H9 (cell line): Measurements from ENCODE around the gene CACNB2. TPM values are rescaled to one million over a fixed set of nuclear protein-coding genes. Genes with fewer than 3 reads are reported as not detected.

Source experiments
- DNase-seq: peaks from one replicate; pipeline ENCODE4 v3.0.0-alpha.2; 2017
- H2AFZ ChIP-seq: one replicate; pipeline ENCODE4 v1.6.1; 2013; ENCODE audit warnings: mild to moderate bottlenecking, low read length, control low read depth, moderate library complexity
- H2AK5ac ChIP-seq: 2 replicates; pipeline ENCODE4 v1.6.1; 2013; ENCODE audit warnings: low read length, control low read depth, mixed read lengths; ENCODE audit not compliant: insufficient read length
- H2BK120ac ChIP-seq: one replicate; pipeline ENCODE4 v1.6.1; 2013; ENCODE audit warnings: low read depth, mild to moderate bottlenecking, low read length, control low read depth, inconsistent platforms; ENCODE audit not compliant: poor library complexity, severe bottlenecking
- H2BK12ac ChIP-seq: 2 replicates; pipeline ENCODE4 v1.6.1; 2013; ENCODE audit warnings: low read length, control low read depth, mixed read lengths, low read depth; ENCODE audit not compliant: insufficient read length
- H2BK15ac ChIP-seq: 2 replicates; pipeline ENCODE4 v1.6.1; 2013; ENCODE audit warnings: low read depth, low read length, control low read depth
- H2BK20ac ChIP-seq: one replicate; pipeline ENCODE4 v1.6.1; 2013; ENCODE audit warnings: low read depth, mild to moderate bottlenecking, low read length, control low read depth, inconsistent platforms; ENCODE audit not compliant: poor library complexity, severe bottlenecking
- H2BK5ac ChIP-seq: 2 replicates; pipeline ENCODE4 v1.6.1; 2013; ENCODE audit warnings: low read length, control low read depth, mixed read lengths; ENCODE audit not compliant: insufficient read length
- H3K14ac ChIP-seq: 2 replicates; pipeline ENCODE4 v1.6.1; 2013; ENCODE audit warnings: low read length, control low read depth; ENCODE audit not compliant: insufficient read depth
- H3K18ac ChIP-seq: 2 replicates; pipeline ENCODE4 v1.6.1; 2013; ENCODE audit warnings: low read depth, mild to moderate bottlenecking, mixed read lengths, low read length, control low read depth; ENCODE audit not compliant: insufficient read length
- H3K23ac ChIP-seq: 2 replicates; pipeline ENCODE4 v1.6.1; 2013; ENCODE audit warnings: low read length, control low read depth, mixed read lengths, low read depth; ENCODE audit not compliant: insufficient read length
- H3K23me2 ChIP-seq: 2 replicates; pipeline ENCODE4 v1.6.1; 2013; ENCODE audit warnings: low read depth, mild to moderate bottlenecking, mixed read lengths, low read length, control low read depth; ENCODE audit not compliant: insufficient read length, poor library complexity, severe bottlenecking
- H3K27ac ChIP-seq: 2 replicates; pipeline ENCODE4 v1.5.1; 2013; ENCODE audit warnings: low read length, control low read depth, mixed read lengths, low read depth; ENCODE audit not compliant: insufficient read length
- H3K27me3 ChIP-seq: 2 replicates; pipeline ENCODE4 v1.6.1; 2013; ENCODE audit warnings: low read length, control low read depth, inconsistent platforms; ENCODE audit not compliant: insufficient read depth
- H3K4ac ChIP-seq: 2 replicates; pipeline ENCODE4 v1.6.1; 2013; ENCODE audit warnings: low read depth, mild to moderate bottlenecking, control low read depth, inconsistent platforms, low read length, moderate library complexity
- H3K4me1 ChIP-seq: 2 replicates; pipeline ENCODE4 v1.6.1; 2013; ENCODE audit warnings: low read length, control low read depth, inconsistent platforms; ENCODE audit not compliant: insufficient read depth
- H3K4me2 ChIP-seq: 2 replicates; pipeline ENCODE4 v1.6.1; 2013; ENCODE audit warnings: low read length, control low read depth, mixed read lengths; ENCODE audit not compliant: insufficient read length, insufficient read depth
- H3K56ac ChIP-seq: 2 replicates; pipeline ENCODE4 v1.6.1; 2013; ENCODE audit warnings: low read depth, mild to moderate bottlenecking, mixed read lengths, low read length, control low read depth; ENCODE audit not compliant: insufficient read length
- H3K79me1 ChIP-seq: 2 replicates; pipeline ENCODE4 v1.6.1; 2013; ENCODE audit warnings: low read depth, mild to moderate bottlenecking, moderate library complexity, low read length, control low read depth, inconsistent platforms; ENCODE audit not compliant: insufficient read depth, poor library complexity, severe bottlenecking
- H3K79me2 ChIP-seq: 2 replicates; pipeline ENCODE4 v1.6.1; 2013; ENCODE audit warnings: low read length, control low read depth, inconsistent platforms; ENCODE audit not compliant: insufficient read depth
- H3K9ac ChIP-seq: 2 replicates; pipeline ENCODE4 v1.6.1; 2013; ENCODE audit warnings: low read length, control low read depth, mixed read lengths; ENCODE audit not compliant: insufficient read length; ENCODE audit errors: extremely low read depth
- H3K9me3 ChIP-seq: one replicate; pipeline ENCODE4 v1.6.1; 2013; ENCODE audit warnings: low read depth, low read length, inconsistent platforms; ENCODE audit not compliant: control insufficient read depth
- H3T11ph ChIP-seq: one replicate; pipeline ENCODE4 v1.6.1; 2013; ENCODE audit warnings: mild to moderate bottlenecking, low read length, control low read depth, inconsistent platforms
- H4K20me1 ChIP-seq: one replicate; pipeline ENCODE4 v1.6.1; 2013; ENCODE audit not compliant: control insufficient read depth, insufficient read length, insufficient read depth
- H4K5ac ChIP-seq: 2 replicates; pipeline ENCODE4 v1.6.1; 2013; ENCODE audit warnings: low read depth, mild to moderate bottlenecking, mixed read lengths, low read length, control low read depth; ENCODE audit not compliant: insufficient read length
- H4K8ac ChIP-seq: replicated peaks from 2 replicates; pipeline ENCODE4 v1.6.1; 2013; ENCODE audit warnings: low read length, control low read depth, mixed read lengths, low read depth; ENCODE audit not compliant: insufficient read length
- H4K91ac ChIP-seq: 2 replicates; pipeline ENCODE4 v1.6.1; 2013; ENCODE audit warnings: low read depth, mild to moderate bottlenecking, moderate library complexity, mixed read lengths, low read length, control low read depth; ENCODE audit not compliant: insufficient read length
- H3K27ac Mint-ChIP-seq, 3 experiments: 2 replicates in 2 of 3; 3 replicates in 1 of 3; pipeline ENCODE4 v1.8.0; 2020 to 2021; ENCODE audit warnings: mixed read lengths in 3 of 3, mild to moderate bottlenecking in 1 of 3, moderate library complexity in 1 of 3
- H3K27me3 Mint-ChIP-seq: 2 replicates; pipeline ENCODE4 v1.8.0; 2021; ENCODE audit warnings: low read depth, mild to moderate bottlenecking, moderate library complexity, mixed read lengths
- H3K36me3 Mint-ChIP-seq, 3 experiments: 2 replicates in 2 of 3; 3 replicates in 1 of 3; pipeline ENCODE4 v1.8.0; 2020 to 2021; ENCODE audit warnings: low read depth in 3 of 3, mixed read lengths in 3 of 3; ENCODE audit not compliant: insufficient read depth in 1 of 3
- H3K4me1 Mint-ChIP-seq, 2 experiments: 2 replicates each; pipeline ENCODE4 v1.8.0; 2020; ENCODE audit warnings: mixed read lengths in 2 of 2
- H3K4me3 Mint-ChIP-seq, 2 experiments: 2 replicates in 1 of 2; 3 replicates in 1 of 2; pipeline ENCODE4 v1.8.0; 2020 to 2021; ENCODE audit warnings: mild to moderate bottlenecking in 2 of 2, mixed read lengths in 2 of 2, moderate library complexity in 1 of 2
- H3K9me3 Mint-ChIP-seq, 2 experiments: 2 replicates in 1 of 2; 3 replicates in 1 of 2; pipeline ENCODE4 v1.8.0; 2020; ENCODE audit warnings: mild to moderate bottlenecking in 2 of 2, mixed read lengths in 2 of 2, moderate library complexity in 1 of 2
- WGBS: extraction: QIAGEN DNeasy Blood & Tissue Kit; methylation state at CpG from one replicate; pipeline ENCODE4 v1.1.7; 2013; ENCODE audit warnings: missing lambda C conversion rate, low lambda C conversion rate, mixed read lengths; ENCODE audit not compliant: insufficient read length; ENCODE audit errors: extremely low coverage; 5-methylcytosine and 5-hydroxymethylcytosine counted together
- total RNA-seq: library from RNA; stranded (reverse); gene quantifications from 2 replicates; pipeline ENCODE4 v1.2.1, GENCODE V29; 2021
- TF ChIP-seq, protein P1 (sequence below): fragments of 200-600 bp; sonication (generic); conservative IDR thresholded peaks from 3 replicates; pipeline ENCODE4 v1.8.0; 2021; ENCODE audit warnings: antibody characterized with exemption, mild to moderate bottlenecking

Gene CACNB2
- total RNA-seq, 1 experiment from 2014 or later, result 2.6 TPM

DNA sequence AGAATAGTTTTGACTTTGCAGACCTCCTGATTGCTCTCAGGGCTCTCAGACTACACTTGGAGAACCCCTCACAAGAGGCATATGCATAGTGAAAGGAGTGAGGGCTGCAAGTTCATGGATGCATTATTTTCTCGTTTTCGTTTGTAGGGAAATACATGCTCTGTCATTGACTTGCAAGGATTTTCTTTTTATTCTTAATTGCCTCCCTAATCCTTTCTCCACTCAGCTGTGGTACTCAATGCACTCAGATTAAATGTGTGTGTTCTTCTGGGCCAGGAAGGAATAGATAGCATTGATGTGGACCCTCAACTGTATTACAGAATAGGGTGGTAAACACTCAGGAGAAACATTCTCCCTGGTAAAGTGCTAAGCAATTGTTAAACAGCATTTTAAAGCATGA, 188.7 kb downstream of the CACNB2 start:
- Histone ChIP-seq H3K9me3 (no peaks in the 10 kb centered on the region), H3K27ac (no peak overlapping the region), H2BK15ac (no peak overlapping the region), H3K79me2 (no peaks in the 10 kb centered on the region), H3K18ac (no peak overlapping the region), H3K23ac (no peak overlapping the region), H3T11ph (no peak overlapping the region), H3K4me2 (no peak overlapping the region), H3K4me1 (no peaks in the 10 kb centered on the region), H3K4ac (no peak overlapping the region), H3K27me3 (no peaks in the 10 kb centered on the region), H2BK20ac (no peak overlapping the region), H2AK5ac (no peak overlapping the region), H2BK120ac (no peak overlapping the region), H3K9ac (no peak overlapping the region), H4K8ac (no peak overlapping the region), H4K91ac (no peak overlapping the region), H4K5ac (no peak overlapping the region), H2BK5ac (no peak overlapping the region), H3K23me2 (no peaks in the 10 kb centered on the region), H2AFZ (no peak overlapping the region), H4K20me1 (peaks cover 3% of the 10 kb centered on the region), H2BK12ac (no peak overlapping the region), H3K14ac (no peak overlapping the region), H3K79me1 (no peaks in the 10 kb centered on the region), H3K56ac (no peak overlapping the region)
- TF ChIP-seq, protein P1, sequence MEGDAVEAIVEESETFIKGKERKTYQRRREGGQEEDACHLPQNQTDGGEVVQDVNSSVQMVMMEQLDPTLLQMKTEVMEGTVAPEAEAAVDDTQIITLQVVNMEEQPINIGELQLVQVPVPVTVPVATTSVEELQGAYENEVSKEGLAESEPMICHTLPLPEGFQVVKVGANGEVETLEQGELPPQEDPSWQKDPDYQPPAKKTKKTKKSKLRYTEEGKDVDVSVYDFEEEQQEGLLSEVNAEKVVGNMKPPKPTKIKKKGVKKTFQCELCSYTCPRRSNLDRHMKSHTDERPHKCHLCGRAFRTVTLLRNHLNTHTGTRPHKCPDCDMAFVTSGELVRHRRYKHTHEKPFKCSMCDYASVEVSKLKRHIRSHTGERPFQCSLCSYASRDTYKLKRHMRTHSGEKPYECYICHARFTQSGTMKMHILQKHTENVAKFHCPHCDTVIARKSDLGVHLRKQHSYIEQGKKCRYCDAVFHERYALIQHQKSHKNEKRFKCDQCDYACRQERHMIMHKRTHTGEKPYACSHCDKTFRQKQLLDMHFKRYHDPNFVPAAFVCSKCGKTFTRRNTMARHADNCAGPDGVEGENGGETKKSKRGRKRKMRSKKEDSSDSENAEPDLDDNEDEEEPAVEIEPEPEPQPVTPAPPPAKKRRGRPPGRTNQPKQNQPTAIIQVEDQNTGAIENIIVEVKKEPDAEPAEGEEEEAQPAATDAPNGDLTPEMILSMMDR, result no peak
- DNase-seq, result no peak
- no CpG with 5 or more reads among the region's 2 CpGs for WGBS
- H3K4me1 Mint-ChIP-seq, result peaks cover 0 to 3% of the 10 kb centered on the region in 2 experiments; a peak in 2 of 4 replicates
- H3K27me3 Mint-ChIP-seq, result peaks cover 2% of the 10 kb centered on the region; the same call in 1 of the 2 replicates
- H3K27ac Mint-ChIP-seq, result no peak overlapping the region
- H3K9me3 Mint-ChIP-seq, result no peaks in the 10 kb centered on the region
- no peaks in the 10 kb centered on the region for H3K36me3 Mint-ChIP-seq
- no peak overlapping the region for H3K4me3 Mint-ChIP-seq
